Measurements from ENCODE around the gene DYNLT4.
"Not testable (repeated sequence)": the region's sequence is repeated elsewhere in the genome, so short reads cannot be mapped to it uniquely, and the experiment has no call there.

Gene DYNLT4

GRCh38 chr1:44777547-44777946, 29.6 kb downstream of the DYNLT4 start:
- no peak for DNase-seq (ENCODE audit: low read depth, low spot score)
- no peak overlapping the region for H3K4me3 ChIP-seq (ENCODE audit: low read length)

DNA sequence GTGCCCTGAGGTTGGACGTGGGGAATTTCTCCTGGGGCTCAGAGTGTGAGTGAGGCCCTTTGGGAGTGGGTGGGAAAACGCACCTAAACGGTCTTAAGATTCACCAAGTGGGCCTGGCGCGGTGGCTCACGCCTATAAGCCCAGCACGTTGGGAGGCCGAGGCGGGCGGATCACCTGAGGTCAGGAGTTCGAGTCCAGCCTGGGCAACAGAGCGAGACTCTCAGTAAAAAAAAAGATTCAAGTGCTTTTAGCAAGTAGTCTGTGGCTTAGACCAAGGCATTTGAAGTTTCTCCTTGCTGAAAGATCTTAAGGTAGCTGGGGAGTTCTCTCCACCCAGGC, 30.5 kb downstream of the DYNLT4 start:
- DNase-seq (ENCODE audit: low read depth, low spot score) = no peak
- H3K4me3 ChIP-seq (ENCODE audit: low read length) = peak overlapping the region; percentile 98

GRCh38 chr1:44775930-44776729, 31.0 kb downstream of the DYNLT4 start:
- DNase-seq (ENCODE audit: low read depth, low spot score) = no peak
- H3K4me3 ChIP-seq (ENCODE audit: low read length) = peak overlapping the region; percentile 98

- DNase-seq (ENCODE audit: low read depth, low spot score) = peak; percentile 94
- H3K4me3 ChIP-seq (ENCODE audit: low read length) = peak within 1 kb of the TSS; percentile 98
These were observed 31.8 kb downstream of the DYNLT4 start, which contains the start of gene RPS8 for GRCh38 chr1:44775078-44775929. Gene RPS8 (plus strand): TSS chr1:44775540. CDS start chr1:44775597, 57 bp downstream.

- DNase-seq (ENCODE audit: low read depth, low spot score); H3K4me3 ChIP-seq (ENCODE audit: low read length): not testable (repeated sequence)
These were observed 40.7 kb downstream of the DYNLT4 start for GRCh38 chr1:44766421-44766820.

- no peak for DNase-seq (ENCODE audit: low read depth, low spot score)
- no peak overlapping the region for H3K4me3 ChIP-seq (ENCODE audit: low read length)
These were observed 46.3 kb downstream of the DYNLT4 start for GRCh38 chr1:44760876-44761275.

DNA sequence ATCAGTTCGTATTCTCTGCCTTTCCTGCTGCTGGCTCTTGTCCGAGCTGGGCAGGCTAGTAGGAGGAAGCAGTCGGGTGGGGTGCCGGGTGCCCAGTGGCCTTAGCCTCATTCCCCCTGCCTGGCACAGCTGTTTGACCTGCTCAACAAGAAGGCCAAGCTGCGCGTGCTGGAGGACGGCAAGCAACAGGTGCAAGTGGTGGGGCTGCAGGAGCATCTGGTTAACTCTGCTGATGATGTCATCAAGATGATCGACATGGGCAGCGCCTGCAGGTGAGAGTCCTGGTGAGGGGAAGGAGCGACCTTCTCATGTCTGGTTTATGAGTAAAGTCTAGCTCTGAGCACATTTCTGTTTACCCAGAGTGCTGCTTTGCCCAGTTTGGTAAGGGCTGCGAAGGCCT, 48.1 kb downstream of the DYNLT4 start:
- DNase-seq (ENCODE audit: low read depth, low spot score) = no peak
- no peak overlapping the region for H3K4me3 ChIP-seq (ENCODE audit: low read length)

GRCh38 chr1:44757420-44757819, 49.7 kb downstream of the DYNLT4 start:
- DNase-seq (ENCODE audit: low read depth, low spot score) = no peak
- no peak overlapping the region for H3K4me3 ChIP-seq (ENCODE audit: low read length)

All from Jurkat, Clone E6-1 (cell line).